Measurements from ENCODE around the gene TIMM44. TPM values are rescaled to one million over a fixed set of nuclear protein-coding genes. Genes with fewer than 3 reads are reported as not detected.

TIMM44 gene
- total RNA-seq, 1 donor from 2014 or later = 97.6 TPM

DNA sequence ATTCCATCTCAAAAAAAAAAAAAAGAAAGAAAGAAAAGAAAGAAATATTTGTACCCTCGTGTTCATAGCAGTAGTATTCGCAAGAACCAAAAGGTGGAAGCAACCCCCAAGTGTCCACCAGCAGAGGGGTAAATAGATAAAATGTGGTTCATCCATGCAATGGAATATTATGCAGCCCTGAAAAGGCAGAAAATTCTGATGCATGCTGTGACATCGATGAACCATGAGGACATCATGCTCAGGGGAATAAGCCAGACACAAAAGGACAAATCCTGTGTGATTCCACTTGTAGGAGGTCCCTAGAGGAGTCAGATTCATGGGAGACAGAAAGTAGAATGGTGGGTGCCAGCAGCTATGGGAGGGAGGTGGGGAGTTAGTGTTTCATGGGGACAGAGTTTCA, 61.6 kb downstream of the TIMM44 start:
- Mint-ChIP-seq H3K36me3 (ENCODE audit: low read depth) (no peaks in the 10 kb centered on the region), H3K27me3 (ENCODE audit: low read depth) (peaks cover 16% of the 10 kb centered on the region), H3K9me3 (no peaks in the 10 kb centered on the region), H3K4me1 (no peaks in the 10 kb centered on the region), H3K27ac (ENCODE audit: unreplicated experiment) (no peak overlapping the region), H3K4me3 (no peak overlapping the region)
- TF ChIP-seq, protein P1, sequence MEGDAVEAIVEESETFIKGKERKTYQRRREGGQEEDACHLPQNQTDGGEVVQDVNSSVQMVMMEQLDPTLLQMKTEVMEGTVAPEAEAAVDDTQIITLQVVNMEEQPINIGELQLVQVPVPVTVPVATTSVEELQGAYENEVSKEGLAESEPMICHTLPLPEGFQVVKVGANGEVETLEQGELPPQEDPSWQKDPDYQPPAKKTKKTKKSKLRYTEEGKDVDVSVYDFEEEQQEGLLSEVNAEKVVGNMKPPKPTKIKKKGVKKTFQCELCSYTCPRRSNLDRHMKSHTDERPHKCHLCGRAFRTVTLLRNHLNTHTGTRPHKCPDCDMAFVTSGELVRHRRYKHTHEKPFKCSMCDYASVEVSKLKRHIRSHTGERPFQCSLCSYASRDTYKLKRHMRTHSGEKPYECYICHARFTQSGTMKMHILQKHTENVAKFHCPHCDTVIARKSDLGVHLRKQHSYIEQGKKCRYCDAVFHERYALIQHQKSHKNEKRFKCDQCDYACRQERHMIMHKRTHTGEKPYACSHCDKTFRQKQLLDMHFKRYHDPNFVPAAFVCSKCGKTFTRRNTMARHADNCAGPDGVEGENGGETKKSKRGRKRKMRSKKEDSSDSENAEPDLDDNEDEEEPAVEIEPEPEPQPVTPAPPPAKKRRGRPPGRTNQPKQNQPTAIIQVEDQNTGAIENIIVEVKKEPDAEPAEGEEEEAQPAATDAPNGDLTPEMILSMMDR (conservative IDR thresholded peaks at IDR 0.05) = no peak
- DNase-seq (ENCODE audit: low read depth, low spot score) = no peak

DNA sequence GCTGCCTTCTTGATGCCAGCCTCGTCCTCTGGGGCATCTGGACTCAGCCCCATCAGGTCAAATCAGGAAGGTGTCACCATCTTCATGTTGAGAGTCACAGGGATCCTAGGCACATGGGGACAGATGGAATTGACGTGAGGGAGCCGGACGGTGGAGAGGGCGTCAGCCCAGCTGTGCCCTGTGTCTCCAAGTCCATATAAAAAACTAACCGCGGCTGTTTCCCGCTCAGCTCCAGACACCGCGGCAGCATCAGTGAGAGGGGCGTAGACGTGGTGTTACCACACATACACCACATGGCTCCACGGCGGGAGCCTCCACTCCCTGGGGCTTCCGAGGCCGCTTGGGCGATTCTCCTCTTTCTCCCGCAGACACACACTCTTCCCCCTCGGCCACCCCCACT, 63.6 kb downstream of the TIMM44 start:
- H3K4me3 Mint-ChIP-seq = peak overlapping the region; percentile 27
- H3K36me3 Mint-ChIP-seq (ENCODE audit: low read depth) = no peaks in the 10 kb centered on the region
- H3K4me1 Mint-ChIP-seq = peaks cover under 1% of the 10 kb centered on the region
- TF ChIP-seq, protein P1 (conservative IDR thresholded peaks at IDR 0.05) = no peak
- H3K9me3 Mint-ChIP-seq = no peaks in the 10 kb centered on the region
- peaks cover 3% of the 10 kb centered on the region for H3K27me3 Mint-ChIP-seq (ENCODE audit: low read depth)
- DNase-seq (ENCODE audit: low read depth, low spot score) = no peak
- no peak overlapping the region for H3K27ac Mint-ChIP-seq (ENCODE audit: unreplicated experiment)

DNA sequence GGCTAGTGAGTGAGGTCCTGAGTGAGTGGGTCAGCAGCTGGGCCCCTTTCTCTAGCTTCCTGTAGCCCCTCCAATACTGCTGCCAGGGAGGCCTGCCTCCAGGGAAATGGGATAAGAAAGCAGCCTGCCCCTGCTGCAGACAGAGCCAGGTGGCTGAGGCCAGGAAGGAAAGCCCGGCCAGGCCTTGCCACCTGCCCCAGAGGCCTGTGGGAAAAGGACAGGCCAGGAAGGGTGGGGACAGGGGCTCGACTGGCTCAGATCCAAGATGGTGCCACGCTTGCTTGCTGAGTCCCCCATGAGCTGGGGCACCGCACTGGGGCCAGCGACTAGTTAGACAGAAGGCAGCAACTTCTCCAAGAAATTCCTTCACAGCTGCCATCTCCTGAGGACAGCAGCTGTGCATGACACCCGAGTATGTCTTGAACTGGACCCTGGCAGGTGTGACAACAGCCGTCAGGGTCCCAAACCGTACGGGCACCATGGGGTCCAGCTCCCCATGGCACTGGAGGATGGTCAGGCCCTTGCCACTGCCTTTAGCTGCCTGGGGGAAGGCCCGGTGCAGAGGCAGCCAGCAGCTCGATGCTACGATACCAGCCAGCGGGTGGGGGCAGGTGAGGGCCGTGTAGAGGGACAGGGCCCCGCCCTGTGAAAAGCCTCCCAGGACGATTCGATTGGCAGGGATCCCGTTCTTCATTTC, 64.2 kb downstream of the TIMM44 start:
- peaks cover 3% of the 10 kb centered on the region for H3K4me1 Mint-ChIP-seq
- DNase-seq (ENCODE audit: low read depth, low spot score) = no peak
- peaks cover 7% of the 10 kb centered on the region for H3K27me3 Mint-ChIP-seq (ENCODE audit: low read depth)
- peak overlapping the region; percentile 27 for H3K4me3 Mint-ChIP-seq
- no peak overlapping the region for H3K27ac Mint-ChIP-seq (ENCODE audit: unreplicated experiment)
- H3K36me3 Mint-ChIP-seq (ENCODE audit: low read depth) = no peaks in the 10 kb centered on the region
- H3K9me3 Mint-ChIP-seq = no peaks in the 10 kb centered on the region
- TF ChIP-seq, protein P1 (conservative IDR thresholded peaks at IDR 0.05) = no peak

DNA sequence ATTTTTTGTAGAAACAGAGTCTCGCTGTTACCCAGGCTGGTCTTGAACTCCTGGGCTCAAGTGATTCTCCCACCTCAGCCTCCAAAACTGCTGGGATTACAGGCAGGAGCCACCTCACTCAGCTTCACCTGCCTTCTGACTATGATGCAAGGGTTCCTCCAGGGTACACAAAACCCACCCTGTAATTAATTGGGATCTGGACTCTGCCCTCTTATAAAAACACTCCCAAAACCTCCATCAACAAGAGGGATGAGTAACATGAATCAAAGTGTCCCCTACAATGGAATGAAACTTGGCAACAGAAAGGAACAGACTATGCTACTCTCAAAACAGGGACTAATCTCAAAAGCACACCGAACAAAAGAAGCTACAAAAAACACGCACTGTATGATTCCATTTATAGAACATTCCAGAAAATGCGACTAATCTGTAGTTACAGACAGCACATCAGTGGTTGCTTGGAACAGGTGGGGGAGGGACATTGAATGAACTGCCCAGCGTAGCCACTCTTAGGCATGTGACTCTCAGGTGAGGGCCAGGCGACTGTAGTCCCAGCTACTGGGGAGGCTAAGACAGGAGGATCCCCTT, 66.1 kb downstream of the TIMM44 start:
- H3K4me3 Mint-ChIP-seq = peak overlapping the region; percentile 44

More for the DNA sequence above, 66.1 kb downstream of the TIMM44 start:
- TF ChIP-seq, protein P1 (conservative IDR thresholded peaks at IDR 0.05) = no peak
- DNase-seq (ENCODE audit: low read depth, low spot score) = no peak
- H3K4me1 Mint-ChIP-seq = peaks cover 3% of the 10 kb centered on the region
- peaks cover 9% of the 10 kb centered on the region for H3K27me3 Mint-ChIP-seq (ENCODE audit: low read depth)
- no peak overlapping the region for H3K27ac Mint-ChIP-seq (ENCODE audit: unreplicated experiment)
- H3K36me3 Mint-ChIP-seq (ENCODE audit: low read depth) = no peaks in the 10 kb centered on the region
- no peaks in the 10 kb centered on the region for H3K9me3 Mint-ChIP-seq

Other genes with a start within 250 kb of the TIMM44 start
- gene FCER2, start 241.5 kb downstream of the TIMM44 start, total RNA-seq = not detected in 2 replicates
- not detected in 2 replicates for gene CLEC4G, start 211.6 kb downstream of the TIMM44 start, total RNA-seq
- gene CD209, start 196.1 kb downstream of the TIMM44 start, total RNA-seq = not detected in 2 replicates
- not detected in 2 replicates for gene CLEC4M, start 180.4 kb downstream of the TIMM44 start, total RNA-seq
- gene EVI5L, start 113.4 kb downstream of the TIMM44 start, total RNA-seq = 17.8 and 19.5 TPM in 2 replicates
- 20.9 and 21.8 TPM in 2 replicates for gene PRR36, start 69.3 kb downstream of the TIMM44 start, total RNA-seq
- gene LRRC8E, start 55.2 kb downstream of the TIMM44 start, total RNA-seq = 0.51 and 1.0 TPM in 2 replicates
- gene MAP2K7, start 39.8 kb downstream of the TIMM44 start, total RNA-seq = 48.1 and 50.7 TPM in 2 replicates
- 0.32 and 0.44 TPM in 2 replicates for gene TGFBR3L, start 28.8 kb downstream of the TIMM44 start, total RNA-seq
- 19.1 and 19.5 TPM in 2 replicates for gene SNAPC2, start 23.3 kb downstream of the TIMM44 start, total RNA-seq
- 129 and 130 TPM in 2 replicates for gene CTXN1, start 17.5 kb downstream of the TIMM44 start, total RNA-seq
- 209 and 211 TPM in 2 replicates for gene ELAVL1, start 62.0 kb upstream of the TIMM44 start, total RNA-seq
- gene CCL25, start 109.1 kb upstream of the TIMM44 start, total RNA-seq = not detected in 2 replicates
- gene FBN3, start 205.9 kb upstream of the TIMM44 start, total RNA-seq = 12.8 and 13.9 TPM in 2 replicates

Measured in neural crest cell (in vitro differentiated cells).